ENCODE data around the gene SCNN1A.

The SCNN1A gene

GRCh38 chr12:6330999-6331714 is 44.2 kb downstream of the SCNN1A start:
- no peak for DNase-seq

- DNase-seq: no peak
These were observed 45.2 kb downstream of the SCNN1A start for GRCh38 chr12:6330192-6330591.

GRCh38 chr12:6329703-6330064 is 45.7 kb downstream of the SCNN1A start:
- no peak for DNase-seq

DNA sequence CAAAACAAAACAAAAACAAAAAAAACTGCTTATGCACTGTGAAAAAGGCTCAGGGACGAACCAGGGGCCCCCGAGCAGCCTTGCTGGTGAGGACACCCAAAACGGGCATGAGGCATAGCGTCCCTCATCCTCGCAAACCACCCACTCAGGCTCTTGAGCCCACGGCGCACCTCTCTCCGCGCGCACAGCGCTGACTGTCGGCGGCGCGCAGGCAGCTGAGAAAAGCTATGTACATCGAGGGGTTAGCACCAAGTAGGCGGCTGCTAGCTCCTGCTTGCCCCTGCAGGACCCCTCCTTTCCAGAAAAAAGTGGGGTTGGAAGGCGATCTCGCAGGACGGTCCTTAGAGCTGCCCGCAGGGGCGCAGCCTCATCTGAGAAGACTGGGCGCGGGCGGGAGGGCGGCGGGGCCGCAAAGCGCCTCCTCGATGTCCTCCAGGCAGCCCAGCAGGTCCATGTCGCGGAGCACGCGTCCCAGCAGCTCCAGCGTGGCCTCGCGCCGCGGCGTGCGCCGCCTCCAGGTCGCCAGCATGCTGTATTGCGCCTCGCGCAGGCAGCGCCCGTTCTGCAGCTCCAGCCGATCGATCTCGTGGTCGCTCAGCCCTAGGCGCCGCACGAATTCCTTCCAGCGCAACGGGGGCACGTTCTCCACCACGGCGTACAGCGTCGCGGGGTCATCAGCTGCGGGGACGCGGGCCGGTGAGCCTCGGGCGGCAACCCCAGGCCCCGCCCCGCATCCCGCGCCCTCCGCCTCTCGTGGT is 46.2 kb downstream of the SCNN1A start:
- DNase-seq: no peak

- DNase-seq: no peak
These were observed 47.2 kb downstream of the SCNN1A start for GRCh38 chr12:6328045-6328779.

DNA sequence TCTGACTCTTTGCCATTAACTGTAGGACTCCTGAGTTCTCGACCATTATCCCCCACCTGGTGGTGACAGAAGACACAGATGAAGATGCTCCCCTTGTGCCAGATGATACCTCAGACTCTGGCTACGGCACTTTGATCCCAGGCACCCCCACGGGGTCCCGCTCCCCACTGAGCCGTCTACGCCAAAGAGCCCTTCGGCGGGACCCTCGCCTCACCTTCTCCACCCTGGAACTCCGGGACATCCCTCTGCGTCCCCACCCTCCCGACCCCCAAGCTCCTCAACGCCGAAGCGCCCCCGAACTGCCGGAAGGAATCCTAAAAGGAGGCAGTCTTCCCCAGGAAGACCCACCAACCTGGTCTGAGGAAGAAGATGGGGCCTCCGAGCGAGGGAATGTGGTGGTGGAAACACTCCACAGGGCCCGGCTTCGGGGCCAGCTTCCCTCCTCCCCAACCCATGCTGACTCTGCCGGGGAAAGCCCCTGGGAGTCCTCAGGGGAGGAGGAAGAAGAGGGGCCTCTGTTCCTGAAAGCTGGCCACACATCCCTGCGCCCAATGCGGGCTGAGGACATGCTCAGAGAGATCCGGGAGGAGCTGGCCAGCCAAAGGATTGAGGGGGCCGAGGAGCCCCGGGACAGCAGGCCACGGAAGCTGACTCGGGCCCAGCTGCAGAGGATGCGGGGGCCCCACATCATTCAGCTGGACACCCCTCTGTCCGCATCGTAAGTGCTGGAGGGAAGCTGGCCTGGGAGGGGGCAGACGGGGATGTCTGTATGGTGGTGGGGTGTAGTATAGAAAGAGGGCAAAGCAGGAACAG is 47.9 kb downstream of the SCNN1A start:
- no peak for DNase-seq

DNA sequence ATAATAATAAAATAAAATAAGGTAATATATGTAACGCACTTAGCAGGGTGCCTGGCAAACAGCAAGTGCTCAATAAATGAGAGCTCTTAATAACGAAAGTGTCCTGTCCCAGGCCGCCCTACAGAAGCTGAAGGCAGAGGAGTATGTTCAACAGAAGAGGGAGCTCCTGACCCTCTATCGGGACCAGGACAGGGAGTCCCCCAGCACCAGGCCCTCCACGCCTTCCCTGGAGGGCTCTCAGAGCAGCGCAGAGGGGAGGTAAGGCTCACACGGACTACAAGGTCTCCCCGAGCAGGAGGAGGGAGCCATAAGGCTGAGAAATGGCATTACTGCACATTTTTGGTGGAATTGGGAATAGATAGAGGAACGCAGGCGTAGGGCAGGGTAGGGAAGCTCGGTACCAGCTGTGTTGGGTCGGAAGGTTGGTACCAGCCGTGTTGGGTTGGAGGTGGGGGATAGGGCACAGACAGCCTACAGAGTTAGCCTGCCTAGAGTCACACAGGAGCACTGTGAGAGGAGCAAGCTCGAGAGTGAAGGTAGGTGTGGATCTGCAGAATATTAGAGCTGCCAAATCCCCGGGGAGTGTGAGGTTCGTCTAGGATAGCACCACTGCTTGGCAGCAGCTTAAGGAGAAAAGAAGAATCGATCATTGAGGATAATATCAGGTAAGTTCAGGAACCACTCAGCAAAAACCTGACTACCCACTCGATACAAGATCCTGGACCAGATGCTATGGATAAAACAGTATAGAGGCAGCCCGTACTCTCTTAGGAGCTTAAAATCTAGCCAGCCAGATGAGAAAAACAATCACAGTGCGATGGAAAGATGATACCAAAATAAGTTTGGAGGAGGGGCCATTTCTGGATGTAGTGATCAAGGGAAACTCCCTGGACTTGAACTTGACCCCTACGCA is 48.8 kb downstream of the SCNN1A start:
- DNase-seq: peak; percentile 10

DNA sequence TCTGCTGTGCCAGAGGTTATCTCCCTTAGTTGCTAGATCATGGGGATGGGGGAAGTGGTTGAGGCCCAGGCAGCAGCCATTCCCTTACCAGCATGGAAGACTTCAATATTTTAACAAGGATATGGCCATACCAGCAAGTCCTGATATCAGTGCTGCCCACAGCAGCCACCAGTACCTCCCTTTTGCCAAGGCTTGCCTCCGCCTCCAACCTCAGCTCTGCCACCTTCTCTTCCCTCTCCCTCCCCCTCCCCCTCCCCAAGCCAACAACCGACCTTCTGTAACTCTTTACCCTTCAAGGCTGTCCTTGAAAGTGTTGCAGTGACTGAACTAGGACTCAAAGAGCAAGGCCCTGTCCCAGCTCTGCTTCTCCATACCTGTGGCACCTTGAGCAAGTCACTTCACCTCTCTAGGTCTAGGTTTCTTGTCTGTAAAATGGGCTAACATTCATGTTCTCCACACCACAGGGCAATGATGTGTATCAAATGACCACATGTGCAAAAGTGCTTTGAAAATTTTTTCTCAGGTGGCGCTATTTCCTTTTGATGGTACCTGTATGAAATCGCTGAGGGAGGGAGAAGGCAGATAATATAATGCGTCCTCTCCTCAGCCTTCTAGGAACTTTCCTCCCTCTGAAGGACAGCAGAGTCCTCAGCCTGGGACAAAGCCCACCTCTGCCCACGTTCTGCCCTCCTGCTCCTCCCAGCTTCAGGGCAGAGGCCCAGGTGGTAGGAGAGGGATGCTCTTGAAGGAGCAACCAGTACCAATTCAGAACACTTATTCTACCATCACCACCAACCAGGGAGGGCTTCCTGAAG is 50.2 kb downstream of the SCNN1A start:
- no peak for DNase-seq

DNA sequence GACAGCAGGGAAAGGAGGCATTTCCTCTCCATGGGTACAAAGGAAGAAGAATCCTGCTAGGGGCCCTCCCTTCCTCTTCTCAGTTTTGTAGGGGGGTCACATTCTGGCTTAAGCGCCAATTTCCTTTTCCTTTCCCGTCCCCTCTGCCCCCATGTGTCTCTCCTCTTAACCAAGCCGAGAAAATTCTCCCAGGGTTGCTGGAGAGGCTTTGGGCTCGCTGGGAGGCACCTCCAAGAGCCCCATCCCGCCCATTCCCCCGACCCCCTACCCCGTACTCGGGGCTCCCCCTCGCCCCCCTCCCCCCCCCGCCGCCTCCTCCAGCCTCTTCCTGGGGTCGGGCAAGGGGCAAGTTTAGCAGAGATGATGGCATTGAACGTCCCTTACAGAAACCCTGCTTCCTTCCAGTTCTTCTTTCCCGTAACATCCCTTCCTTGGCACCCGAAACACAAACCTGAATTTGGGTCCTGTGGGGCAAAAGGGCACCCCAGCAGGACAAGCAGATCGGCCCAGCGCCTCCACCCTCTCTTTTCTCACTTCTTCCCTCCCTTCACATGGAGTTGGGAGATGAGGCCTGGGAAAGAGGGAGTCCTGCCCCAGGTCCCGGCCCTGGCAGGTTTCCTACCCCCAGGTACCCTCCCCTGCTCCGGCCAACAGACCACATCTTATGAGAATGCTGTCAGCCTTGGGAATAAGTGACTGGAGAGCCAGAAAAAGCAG is 51.2 kb downstream of the SCNN1A start:
- no peak for DNase-seq

- peak; percentile 11 for DNase-seq
These were observed 51.9 kb downstream of the SCNN1A start for GRCh38 chr12:6323340-6323994.

GRCh38 chr12:6322969-6323339 is 52.4 kb downstream of the SCNN1A start:
- no peak for DNase-seq

DNA sequence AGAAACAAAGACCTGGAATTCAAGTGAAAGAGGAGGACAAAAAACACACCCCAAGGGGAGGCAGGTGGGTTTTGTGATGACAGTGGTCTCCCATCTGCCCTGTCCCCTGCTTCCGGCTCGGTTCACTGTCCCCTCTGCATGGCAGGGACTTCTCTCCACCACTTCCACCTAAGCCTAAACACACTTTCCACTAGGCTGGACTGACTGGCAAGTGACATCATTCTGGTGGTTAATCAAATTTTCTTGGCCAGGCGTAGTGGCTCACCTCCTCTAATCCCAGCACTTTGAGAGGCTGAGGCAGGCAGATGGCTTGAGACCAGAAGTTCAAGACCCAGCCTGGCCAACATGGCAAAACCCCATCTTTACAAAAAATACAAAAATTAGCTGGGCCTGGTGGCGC is 53.0 kb downstream of the SCNN1A start:
- no peak for DNase-seq

- no peak for DNase-seq
These were observed 53.5 kb downstream of the SCNN1A start for GRCh38 chr12:6321905-6322304.

GRCh38 chr12:6319446-6319845 is 55.9 kb downstream of the SCNN1A start:
- no peak for DNase-seq

- no peak for DNase-seq
These were observed 56.9 kb downstream of the SCNN1A start for GRCh38 chr12:6318440-6318879.

DNA sequence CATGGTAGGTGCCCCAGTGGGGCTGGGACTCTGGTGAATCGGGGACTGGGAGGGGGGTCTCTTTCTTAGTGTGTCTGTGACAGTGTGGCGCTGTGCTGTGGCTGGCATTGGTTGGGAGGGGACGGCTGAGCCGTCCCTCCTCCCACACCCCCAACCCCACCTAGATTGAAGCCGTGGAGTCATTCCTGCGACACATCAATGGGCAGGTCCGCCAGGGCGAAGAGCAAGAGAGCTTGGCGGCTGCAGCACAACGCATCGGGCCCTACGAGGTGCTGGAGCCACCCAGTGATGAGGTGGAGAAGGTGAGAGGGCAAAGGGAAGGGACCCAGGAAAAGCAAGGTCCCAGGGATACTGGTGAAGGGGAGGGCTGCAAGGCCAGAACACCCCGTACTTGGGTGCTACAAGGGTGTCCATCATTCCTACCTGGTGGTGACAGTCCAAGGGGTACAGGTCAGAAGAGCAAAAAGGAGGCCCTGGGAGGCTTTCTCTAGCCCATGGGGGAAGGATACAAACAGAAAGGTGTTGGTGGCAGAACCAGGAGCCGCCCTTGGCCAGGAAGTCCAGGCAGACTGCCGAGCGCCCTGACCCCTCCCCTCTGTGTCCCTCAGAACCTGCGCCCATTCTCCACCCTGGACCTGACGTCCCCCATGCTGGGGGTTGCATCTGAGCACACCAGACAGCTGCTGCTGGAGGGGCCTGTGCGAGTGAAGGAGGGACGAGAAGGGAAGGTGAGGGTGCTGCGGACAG is 57.5 kb downstream of the SCNN1A start:
- DNase-seq: no peak

DNA sequence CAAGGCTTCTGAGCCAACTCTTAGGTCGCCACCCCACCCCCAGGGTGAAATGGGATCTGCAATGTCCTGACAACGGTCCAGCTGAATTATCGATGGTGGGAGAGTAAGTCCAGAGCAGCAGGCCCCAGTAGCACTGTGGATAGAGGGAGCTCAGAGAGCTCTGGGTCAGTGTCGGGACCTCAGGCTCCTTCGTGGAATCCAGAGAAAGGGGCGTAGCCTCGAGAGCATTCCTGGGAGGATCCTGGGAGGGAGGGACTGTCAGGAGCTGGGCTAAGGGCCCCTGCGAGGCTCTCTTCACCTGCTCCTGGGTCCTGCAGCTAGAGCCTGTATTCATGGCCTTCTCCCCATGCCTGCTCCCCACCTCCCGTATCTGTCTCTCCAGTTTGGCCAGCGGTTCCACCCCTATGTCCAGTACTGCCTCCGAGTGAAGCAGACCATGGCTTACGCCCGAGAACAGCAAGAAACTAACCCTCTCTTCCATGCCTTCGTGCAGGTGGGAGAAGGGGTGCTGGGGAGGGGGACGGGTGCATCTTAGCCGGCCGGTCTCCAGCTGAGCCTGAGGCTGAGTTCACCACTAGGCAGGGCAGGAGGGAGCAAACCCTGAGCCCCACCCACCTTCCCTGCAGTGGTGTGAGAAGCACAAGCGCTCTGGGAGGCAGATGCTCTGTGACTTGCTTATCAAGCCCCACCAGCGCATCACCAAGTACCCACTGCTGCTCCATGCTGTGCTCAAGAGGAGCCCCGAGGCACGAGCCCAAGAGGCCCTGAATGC is 58.3 kb downstream of the SCNN1A start:
- DNase-seq: no peak
